HepG2 (cell line): ENCODE data around the gene SLIT3. TPM values are rescaled to one million over a fixed set of nuclear protein-coding genes. Genes with fewer than 3 reads are reported as not detected.

Experiments
- ATAC-seq: fragments of 200-7000 bp; cut with Tn5 transposase; 3 replicates; pipeline ENCODE4 v1.9.1; 2020; ENCODE audit warnings: mild to moderate bottlenecking, moderate library complexity
- BruUV-seq: library from RNA; stranded (reverse); fragments of 400-500 nt; replicated peaks from 2 replicates; lab custom pipeline; 2021; lab: Mats Ljungman, UMichigan
- CTCF ChIA-PET: fragments of 300-600 bp; formaldehyde crosslinking; extraction: SDS; loops from one replicate; lab custom pipeline; 2021; ENCODE audit warnings: low total read pairs, inconsistent platforms, low intra/inter-chr PET ratio; lab: Yijun Ruan, JAX
- POLR2A ChIA-PET: fragments of 350-600 bp; sonication (Branson Sonifier 250); formaldehyde crosslinking; loops from one replicate; lab custom pipeline; 2020; ENCODE audit warnings: antibody characterized with exemption, inconsistent platforms; lab: Yijun Ruan, JAX
- DNase-seq: peaks from one replicate; pipeline ENCODE4 v3.0.0-alpha.2; 2015; ENCODE audit warnings: low spot score
- FAIRE-seq: peaks from 3 replicates; lab custom pipeline; 2011; peaks lifted over from hg19 to GRCh38; lab: Jason Lieb, UNC
- H2AFZ ChIP-seq: one replicate; pipeline ENCODE4 v1.6.1; 2011; ENCODE audit warnings: low read length, inconsistent platforms
- H3K27ac ChIP-seq: fragments of 300-600 bp; 3 replicates; pipeline ENCODE4 v1.8.0; 2011; ENCODE audit warnings: mixed run types, mild to moderate bottlenecking, mixed read lengths, low read length, inconsistent platforms; ENCODE audit not compliant: insufficient read depth; ENCODE audit errors: extremely low read length
- H3K27me3 ChIP-seq, 2 experiments: fragments of 200-600 bp in 1 of 2; 2 replicates in 1 of 2; 3 replicates in 1 of 2; pipeline versions ENCODE4 v1.6.0 to v1.8.0; 2011; ENCODE audit warnings: low read length in 2 of 2, mild to moderate bottlenecking in 2 of 2, moderate library complexity in 2 of 2, inconsistent platforms in 1 of 2; ENCODE audit not compliant: insufficient read depth in 2 of 2, control insufficient read depth in 1 of 2
- H3K36me3 ChIP-seq, 2 experiments: fragments of 200-600 bp in 1 of 2; replicated peaks in 1 of 2; 2 replicates in 1 of 2; 3 replicates in 1 of 2; pipeline versions ENCODE4 v1.5.1 to v1.8.0; 2011; ENCODE audit warnings: low read length in 2 of 2, inconsistent platforms in 1 of 2; ENCODE audit not compliant: insufficient read depth in 2 of 2, control insufficient read depth in 1 of 2
- H3K4me1 ChIP-seq: 2 replicates; pipeline ENCODE4 v1.5.1; 2012; ENCODE audit warnings: low read length, inconsistent platforms; ENCODE audit not compliant: insufficient read depth
- H3K4me2 ChIP-seq: 2 replicates; pipeline ENCODE4 v1.6.0; 2011; ENCODE audit warnings: low read depth, low read length, inconsistent platforms
- H3K4me3 ChIP-seq, 3 experiments: fragments of 200-600 bp in 1 of 3; sonication (generic), shearing (Covaris generic) in 1 of 3; replicated peaks in 1 of 3; 2 replicates each; pipeline ENCODE4 v1.5.1; 2011 to 2016; ENCODE audit warnings: low read length in 3 of 3, inconsistent platforms in 2 of 3, low read depth in 2 of 3, mild to moderate bottlenecking in 2 of 3, control low read depth in 1 of 3, mixed read lengths in 1 of 3; ENCODE audit not compliant: insufficient read depth in 1 of 3
- H3K79me2 ChIP-seq: one replicate; pipeline ENCODE4 v1.6.1; 2011; ENCODE audit warnings: low read length, inconsistent platforms; ENCODE audit not compliant: insufficient read depth
- H3K9ac ChIP-seq: 2 replicates; pipeline ENCODE4 v1.6.0; 2011; ENCODE audit warnings: mild to moderate bottlenecking, low read depth, low read length, inconsistent platforms; ENCODE audit not compliant: insufficient read depth
- H3K9me3 ChIP-seq: 2 replicates; pipeline ENCODE4 v1.5.1; 2012; ENCODE audit warnings: mild to moderate bottlenecking, low read length
- H4K20me1 ChIP-seq: 2 replicates; pipeline ENCODE4 v1.6.0; 2011; ENCODE audit warnings: inconsistent platforms, mild to moderate bottlenecking, low read length, moderate library complexity; ENCODE audit not compliant: insufficient read depth
- AKAP8 ChIP-seq: sonication (generic); formaldehyde crosslinking; IDR thresholded peaks from 2 replicates; pipeline ENCODE4 v1.5.1; 2020; ENCODE audit warnings: mild to moderate bottlenecking, missing genetic modification reagents
- FIP1L1 ChIP-seq: fragments of 200-400 bp; formaldehyde crosslinking; IDR thresholded peaks from 2 replicates; pipeline ENCODE4 v1.6.1; 2018; ENCODE audit warnings: low read depth, mild to moderate bottlenecking, low read length, moderate library complexity, borderline replicate concordance; ENCODE audit not compliant: insufficient read depth
- FOXO1 ChIP-seq: sonication (generic); formaldehyde crosslinking; IDR thresholded peaks from 2 replicates; pipeline ENCODE4 v1.4.0; 2020; ENCODE audit warnings: missing genetic modification reagents
- MAFF ChIP-seq: IDR thresholded peaks from 2 replicates; pipeline ENCODE4 v1.6.1; 2011; ENCODE audit warnings: low read depth, low read length, improper control_type of control experiment
- MAFK ChIP-seq, 2 experiments: IDR thresholded peaks in 1 of 2; conservative IDR thresholded peaks in 1 of 2; 2 replicates each; pipeline ENCODE4 v1.6.1; 2011; ENCODE audit warnings: improper control_type of control experiment in 2 of 2, low read length in 2 of 2
- NR2F2 ChIP-seq: IDR thresholded peaks from 2 replicates; pipeline ENCODE4 v1.6.1; 2012; ENCODE audit warnings: low read depth, inconsistent platforms, borderline replicate concordance
- TOPORS ChIP-seq: sonication (generic); formaldehyde crosslinking; IDR thresholded peaks from 2 replicates; pipeline ENCODE4 v1.8.0; 2023; ENCODE audit warnings: mild to moderate bottlenecking, missing genetic modification reagents
- ZIK1 ChIP-seq: sonication (generic); formaldehyde crosslinking; IDR thresholded peaks from 2 replicates; pipeline ENCODE4 v1.5.0; 2020; ENCODE audit warnings: mild to moderate bottlenecking, low read depth, missing genetic modification reagents, borderline replicate concordance
- ZNF441 ChIP-seq: sonication (generic); formaldehyde crosslinking; IDR thresholded peaks from 2 replicates; pipeline ENCODE4 v1.7.0; 2021; ENCODE audit warnings: missing genetic modification reagents, borderline replicate concordance
- WGBS: methylation state at CpG from one replicate; pipeline ENCODE4 v1.1.6; 2017; ENCODE audit warnings: low lambda C conversion rate; 5-methylcytosine and 5-hydroxymethylcytosine counted together
- in situ Hi-C: cut with HindIII; loops from 2 replicates; pipeline ENCODE4 v1.10.0; 2017; ENCODE audit warnings: low pct_unique_long_range_greater_than_20kb; ENCODE audit not compliant: extremely low pct_ligation_motif_present
- intact Hi-C: fragments of 100-400 bp; cut with micrococcal nuclease; formaldehyde crosslinking; loops from one replicate; pipeline ENCODE4 v1.10.0; 2022; ENCODE audit not compliant: unreplicated experiment
- polyA plus RNA-seq, 8 experiments: library from polyadenylated mRNA; depleted of rRNA in 3 of 8; stranded (reverse) in 7 of 8; unstranded in 1 of 8; fragments of >200 nt; fragmentation: Illumina TruSeq in 4 of 8; extraction: Trizol in 4 of 8; gene quantifications; 2 replicates each; pipeline versions ENCODE4 v1.2.1 to v1.2.3, GENCODE V29; 2011 to 2016; ENCODE audit warnings: low read depth in 4 of 8, missing spikeins in 1 of 8, mixed read lengths in 1 of 8; ENCODE audit not compliant: insufficient read depth in 1 of 8
- total RNA-seq, 5 experiments: library from RNA; depleted of rRNA; stranded (reverse); fragments of >200 nt; fragmentation: Illumina TruSeq; extraction: Trizol; gene quantifications; 2 replicates each; pipeline ENCODE4 v1.2.3, GENCODE V29; 2016; ENCODE audit warnings: low read depth in 1 of 5
- TF ChIP-seq, protein P1 (sequence below): sonication (generic); formaldehyde crosslinking; IDR thresholded peaks from 2 replicates; pipeline ENCODE4 v1.4.0; 2020; ENCODE audit warnings: missing genetic modification reagents, mild to moderate bottlenecking, borderline replicate concordance
- TF ChIP-seq, protein P2 (sequence below): IDR thresholded peaks from 2 replicates; pipeline ENCODE4 v1.6.1; 2018; ENCODE audit warnings: missing genetic modification reagents

SLIT3 gene
- total and polyA plus RNA-seq, 2 of the 13 experiments (the other 11 are each of a cell fraction or from before 2014, with no cell fraction given), result not detected

DNA sequence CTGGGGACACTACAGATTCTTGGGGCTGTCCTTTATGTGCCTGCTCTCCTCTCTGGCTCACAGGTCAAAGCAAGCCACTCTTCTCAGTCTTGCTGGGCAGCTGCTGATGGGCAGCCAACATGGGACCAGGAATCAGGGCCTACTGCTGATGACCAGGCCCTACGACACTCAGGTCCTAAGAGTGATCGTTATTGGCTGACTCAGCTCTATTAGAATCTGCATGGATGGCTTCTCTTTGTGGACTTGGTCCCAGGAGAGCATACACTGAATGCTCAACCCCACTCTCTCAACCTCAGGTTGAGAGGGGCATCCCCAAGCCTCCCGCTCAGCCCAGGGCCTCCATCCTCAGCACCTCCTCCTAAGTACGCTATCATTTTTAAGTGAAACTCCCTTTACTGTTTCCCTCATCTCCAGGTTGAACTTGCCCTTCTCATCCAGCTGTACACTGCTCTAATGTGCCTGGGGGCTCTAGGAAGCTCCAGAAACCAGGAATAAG, 471.0 kb downstream of the SLIT3 start:
- FAIRE-seq (no peak), ATAC-seq (no peak), DNase-seq (no peak)
- TF ChIP-seq, protein P1, sequence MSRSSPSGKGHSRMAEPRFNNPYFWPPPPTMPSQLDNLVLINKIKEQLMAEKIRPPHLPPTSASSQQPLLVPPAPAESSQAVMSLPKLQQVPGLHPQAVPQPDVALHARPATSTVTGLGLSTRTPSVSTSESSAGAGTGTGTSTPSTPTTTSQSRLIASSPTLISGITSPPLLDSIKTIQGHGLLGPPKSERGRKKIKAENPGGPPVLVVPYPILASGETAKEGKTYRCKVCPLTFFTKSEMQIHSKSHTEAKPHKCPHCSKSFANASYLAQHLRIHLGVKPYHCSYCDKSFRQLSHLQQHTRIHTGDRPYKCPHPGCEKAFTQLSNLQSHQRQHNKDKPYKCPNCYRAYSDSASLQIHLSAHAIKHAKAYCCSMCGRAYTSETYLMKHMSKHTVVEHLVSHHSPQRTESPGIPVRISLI, result no peak
- no peak for TF ChIP-seq TOPORS (CRISPR knock-in tag)
- TF ChIP-seq FIP1L1, result no peak
- peak; percentile 88 to 92 for TF ChIP-seq MAFK (conservative IDR thresholded peaks at IDR 0.05 in 1 of 2, IDR thresholded peaks at IDR 0.05 in 1 of 2; ENCODE audit: low read length in 2 of 2)
- TF ChIP-seq FOXO1, result no peak
- peak; percentile 88 for TF ChIP-seq MAFF
- POLR2A ChIA-PET, result no interaction called here
- Histone ChIP-seq H3K27me3 (peaks cover 1 to 8% of the 10 kb centered on the region in 2 experiments; a peak in 3 of 5 replicates), H3K4me1 (no peaks in the 10 kb centered on the region), H3K4me3 (no peak overlapping the region), H3K79me2 (no peaks in the 10 kb centered on the region), H3K4me2 (no peak overlapping the region), H4K20me1 (no peaks in the 10 kb centered on the region), H3K36me3 (no peaks in the 10 kb centered on the region), H3K27ac (no peak overlapping the region), H2AFZ (no peak overlapping the region), H3K9ac (no peak overlapping the region), H3K9me3 (no peaks in the 10 kb centered on the region)
- intact Hi-C loops (no loop called here), in situ Hi-C loops (no loop called here)
- CTCF ChIA-PET, result no interaction called here
- 10% methylated on average over 2 of the region's 4 CpGs for WGBS
- BruUV-seq, result no TSS peak

DNA sequence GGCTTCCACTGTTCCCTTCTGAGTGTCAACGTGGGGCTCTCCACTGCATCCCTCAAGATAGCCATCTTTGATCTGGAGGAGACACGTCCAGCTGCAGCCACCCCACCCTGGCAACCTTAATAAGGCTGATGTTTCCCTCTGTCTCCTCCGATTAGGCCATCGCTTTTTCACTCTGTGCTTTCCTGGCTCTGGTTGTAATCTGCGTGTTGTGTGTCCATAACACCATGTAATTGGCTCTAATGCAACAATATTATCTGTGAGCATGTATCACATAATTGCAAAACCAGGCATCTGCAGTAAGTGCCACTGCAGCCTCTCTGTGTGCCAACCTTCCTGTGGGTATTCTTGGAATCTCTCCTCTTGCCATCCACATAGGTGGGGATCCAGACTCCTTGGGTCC, 471.9 kb downstream of the SLIT3 start:
- TF ChIP-seq NR2F2 (no peak), ZNF441 (CRISPR knock-in tag) (no peak), ZIK1 (CRISPR knock-in tag) (no peak), AKAP8 (CRISPR knock-in tag) (no peak)
- TF ChIP-seq, protein P2, sequence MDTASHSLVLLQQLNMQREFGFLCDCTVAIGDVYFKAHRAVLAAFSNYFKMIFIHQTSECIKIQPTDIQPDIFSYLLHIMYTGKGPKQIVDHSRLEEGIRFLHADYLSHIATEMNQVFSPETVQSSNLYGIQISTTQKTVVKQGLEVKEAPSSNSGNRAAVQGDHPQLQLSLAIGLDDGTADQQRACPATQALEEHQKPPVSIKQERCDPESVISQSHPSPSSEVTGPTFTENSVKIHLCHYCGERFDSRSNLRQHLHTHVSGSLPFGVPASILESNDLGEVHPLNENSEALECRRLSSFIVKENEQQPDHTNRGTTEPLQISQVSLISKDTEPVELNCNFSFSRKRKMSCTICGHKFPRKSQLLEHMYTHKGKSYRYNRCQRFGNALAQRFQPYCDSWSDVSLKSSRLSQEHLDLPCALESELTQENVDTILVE (CRISPR knock-in tag), result no peak
- TF ChIP-seq, all 625 proteins: peak for 0
- ATAC-seq, result no peak
- no peaks in the 10 kb centered on the region for H3K9me3 ChIP-seq
- no peak for FAIRE-seq
- H4K20me1 ChIP-seq, result no peaks in the 10 kb centered on the region
- H3K27ac ChIP-seq, result no peak overlapping the region
- no peak overlapping the region for H2AFZ ChIP-seq
- no peak overlapping the region for H3K4me2 ChIP-seq
- intact Hi-C loops, result no loop called here
- no peak overlapping the region for H3K9ac ChIP-seq
- H3K4me3 ChIP-seq, result no peak overlapping the region
- in situ Hi-C loops, result no loop called here
- H3K4me1 ChIP-seq, result no peaks in the 10 kb centered on the region
- 26% methylated on average over 4 of the region's 5 CpGs for WGBS
- CTCF ChIA-PET, result no interaction called here
- DNase-seq, result no peak
- POLR2A ChIA-PET, result no interaction called here
- BruUV-seq, result no TSS peak
- H3K79me2 ChIP-seq, result no peaks in the 10 kb centered on the region
- H3K27me3 ChIP-seq, result peaks cover 1 to 14% of the 10 kb centered on the region in 2 experiments; a peak in 3 of 5 replicates
- H3K36me3 ChIP-seq, result no peaks in the 10 kb centered on the region
